Measurements from ENCODE around the gene MBNL2. TPM values are rescaled to one million over a fixed set of nuclear protein-coding genes. Genes with fewer than 3 reads are reported as not detected.

Gene MBNL2
- total and polyA plus RNA-seq, 2 of the 4 experiments (the other 2 are of a cell fraction) = 26.9 to 103 TPM

DNA sequence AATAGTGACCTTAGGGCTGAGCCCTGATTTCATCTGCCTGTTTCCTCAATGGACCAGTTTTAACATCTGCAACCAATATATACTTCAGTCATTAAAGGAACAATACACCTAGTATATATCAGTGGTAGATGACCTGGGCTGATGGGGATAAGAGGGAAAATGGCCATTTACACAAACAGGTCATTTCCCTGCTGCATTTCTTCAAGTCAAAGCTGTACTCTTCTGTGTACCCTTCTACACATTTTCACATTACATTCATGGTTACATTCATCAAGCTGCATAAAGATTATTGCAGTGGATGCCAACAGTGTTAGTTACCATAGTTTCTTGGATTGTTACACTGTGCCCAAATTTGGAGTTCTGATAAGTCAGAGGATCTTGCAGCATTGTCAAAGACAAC lies 130.7 kb downstream of the MBNL2 start:
- Histone ChIP-seq H4K8ac (ENCODE audit: low read depth in 2 of 2, low read length in 2 of 2) (no peak overlapping the region), H3K4ac (ENCODE audit: low read depth, low read length) (no peak overlapping the region), H2BK20ac (ENCODE audit: low read depth, low read length) (no peak overlapping the region), H3K4me2 (ENCODE audit: low read depth, low read length) (no peak overlapping the region), H3K23ac (ENCODE audit: low read depth, low read length) (peak overlapping the region; percentile 5; the same call in 1 of the 2 replicates), H3K27ac (ENCODE audit: insufficient read depth, low read length) (no peak overlapping the region), H2BK15ac (ENCODE audit: low read depth, low read length) (no peak overlapping the region), H3K27me3 (ENCODE audit: control insufficient read depth, insufficient read depth, low read length) (no peaks in the 10 kb centered on the region), H3K36me3 (ENCODE audit: control insufficient read depth, insufficient read depth, low read length) (peaks cover 28% of the 10 kb centered on the region), H3K9me1 (ENCODE audit: insufficient read depth, low read length) (peaks cover 10% of the 10 kb centered on the region), H3K9me3 (ENCODE audit: control insufficient read depth, insufficient read depth, low read length) (peaks cover 2% of the 10 kb centered on the region; the same call in 1 of the 2 replicates), H3K18ac (ENCODE audit: low read depth, low read length) (no peak overlapping the region), H3K9ac (ENCODE audit: low read depth, low read length) (no peak overlapping the region), H2AFZ (replicated peaks; ENCODE audit: low read length, poor library complexity) (no peak overlapping the region), H3K56ac (ENCODE audit: extremely low read depth, insufficient read depth, low read length) (no peak overlapping the region), H2BK5ac (ENCODE audit: low read depth, low read length, poor library complexity, severe bottlenecking) (no peak overlapping the region), H3K14ac (replicated peaks; ENCODE audit: low read depth, low read length) (no peak overlapping the region), H2AK9ac (replicated peaks; ENCODE audit: low read depth, low read length, poor library complexity) (no peak overlapping the region), H4K5ac (ENCODE audit: low read depth, low read length) (no peak overlapping the region), H4K91ac (ENCODE audit: insufficient read depth, low read depth, low read length) (no peak overlapping the region), H3K4me1 (ENCODE audit: control insufficient read depth, insufficient read depth, low read length) (peaks cover 4% of the 10 kb centered on the region; the same call in 1 of the 2 replicates), H2BK120ac (ENCODE audit: low read depth, low read length) (no peak overlapping the region), H2AK5ac (ENCODE audit: low read depth, low read length) (no peak overlapping the region), H3K4me3 (ENCODE audit: insufficient read depth, low read depth, low read length) (no peak overlapping the region), H4K20me1 (ENCODE audit: insufficient read depth, low read length) (peaks cover 3% of the 10 kb centered on the region; the same call in 1 of the 2 replicates), H3K79me1 (ENCODE audit: low read depth in 1 of 2, low read length in 2 of 2) (peaks cover 35 to 46% of the 10 kb centered on the region in 2 experiments)
- in situ Hi-C loops (cut with MboI; ENCODE audit: low sequenced_read_pairs) (loop anchor here (10.0 kb wide), 1 partner anchor 238 kb away; no protein-coding TSS in a partner anchor), dilution Hi-C loops (cut with HindIII; ENCODE audit: low sequenced_read_pairs, unreplicated experiment) (no loop called here), intact Hi-C loops (cut with micrococcal nuclease) (no loop called here)
- POLR2A ChIA-PET (ENCODE audit: unreplicated experiment) = no interaction called here
- TF ChIP-seq, protein P1, sequence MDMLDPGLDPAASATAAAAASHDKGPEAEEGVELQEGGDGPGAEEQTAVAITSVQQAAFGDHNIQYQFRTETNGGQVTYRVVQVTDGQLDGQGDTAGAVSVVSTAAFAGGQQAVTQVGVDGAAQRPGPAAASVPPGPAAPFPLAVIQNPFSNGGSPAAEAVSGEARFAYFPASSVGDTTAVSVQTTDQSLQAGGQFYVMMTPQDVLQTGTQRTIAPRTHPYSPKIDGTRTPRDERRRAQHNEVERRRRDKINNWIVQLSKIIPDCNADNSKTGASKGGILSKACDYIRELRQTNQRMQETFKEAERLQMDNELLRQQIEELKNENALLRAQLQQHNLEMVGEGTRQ (IDR thresholded peaks at IDR 0.05; ENCODE audit: low read depth, low read length) = no peak
- TF ChIP-seq CEBPB (IDR thresholded peaks at IDR 0.05; ENCODE audit: low read depth, low read length) (no peak), SMC3 (IDR thresholded peaks at IDR 0.05; ENCODE audit: low read depth, low read length) (no peak), BHLHE40 (IDR thresholded peaks at IDR 0.05; ENCODE audit: low read depth, low read length) (no peak)
- no peak for DNase-seq
- ATAC-seq (ENCODE audit: low read depth) = no peak
- CTCF ChIA-PET = no interaction called here
- BruUV-seq (replicated peaks) = no TSS peak

Data from IMR-90 (cell line).